SK-N-SH treated with all-trans-retinoic acid at 6 μM for 48 hours (cell line): ENCODE data around the gene ZSCAN1.

ENCODE experiments used
- ATAC-seq: fragments of 200-7000 bp; cut with Tn5 transposase; 3 replicates; pipeline ENCODE4 v1.9.1; 2020; ENCODE audit warnings: mild to moderate bottlenecking, moderate library complexity
- ARNTL ChIP-seq: fragments of 450-650 bp; formaldehyde crosslinking; IDR thresholded peaks from 2 replicates; pipeline ENCODE4 v1.5.0; 2020; ENCODE audit warnings: low read depth, mild to moderate bottlenecking, moderate library complexity, borderline replicate concordance
- BACH2 ChIP-seq: fragments of 250-450 bp; sonication (Bioruptor Pico); IDR thresholded peaks from 2 replicates; pipeline ENCODE4 v1.9.0; 2021; ENCODE audit warnings: mild to moderate bottlenecking, borderline replicate concordance
- CREB5 ChIP-seq: fragments of 250-450 bp; sonication (Bioruptor Pico); IDR thresholded peaks from 2 replicates; pipeline ENCODE4 v1.5.1; 2020; ENCODE audit warnings: low read depth, mild to moderate bottlenecking, moderate library complexity
- CSDC2 ChIP-seq: fragments of 250-450 bp; sonication (Bioruptor Pico); IDR thresholded peaks from 2 replicates; pipeline ENCODE4 v1.5.0; 2020; ENCODE audit warnings: mild to moderate bottlenecking, moderate library complexity
- CSRNP3 ChIP-seq: fragments of 250-450 bp; sonication (Bioruptor Pico); IDR thresholded peaks from 2 replicates; pipeline ENCODE4 v1.5.1; 2021; ENCODE audit warnings: mild to moderate bottlenecking, moderate library complexity
- ESRRG ChIP-seq: fragments of 250-450 bp; sonication (Bioruptor Pico); IDR thresholded peaks from 2 replicates; pipeline ENCODE4 v1.6.1; 2021; ENCODE audit warnings: mild to moderate bottlenecking
- GLIS3 ChIP-seq: fragments of 250-450 bp; sonication (Bioruptor Pico); IDR thresholded peaks from 2 replicates; pipeline ENCODE4 v1.5.0; 2020; ENCODE audit warnings: mild to moderate bottlenecking, moderate library complexity
- ISL1 ChIP-seq: fragments of 250-450 bp; sonication (Bioruptor Pico); IDR thresholded peaks from 2 replicates; pipeline ENCODE4 v2.1.2; 2022; ENCODE audit warnings: mild to moderate bottlenecking, moderate library complexity
- OSR1 ChIP-seq: fragments of 250-450 bp; sonication (Bioruptor Pico); IDR thresholded peaks from 2 replicates; pipeline ENCODE4 v1.8.0; 2022; ENCODE audit warnings: moderate library complexity, mild to moderate bottlenecking, inconsistent platforms
- PATZ1 ChIP-seq: fragments of 250-450 bp; sonication (Bioruptor Pico); IDR thresholded peaks from 2 replicates; pipeline ENCODE4 v1.8.0; 2020; ENCODE audit warnings: mild to moderate bottlenecking, moderate library complexity, borderline replicate concordance
- PPARA ChIP-seq: fragments of 250-450 bp; sonication (Bioruptor Pico); IDR thresholded peaks from 2 replicates; pipeline ENCODE4 v1.5.0; 2020; ENCODE audit warnings: mild to moderate bottlenecking, borderline replicate concordance
- RARB ChIP-seq: fragments of 250-450 bp; sonication (Bioruptor Pico); IDR thresholded peaks from 2 replicates; pipeline ENCODE4 v1.8.0; 2021; ENCODE audit warnings: mild to moderate bottlenecking, moderate library complexity
- TCF4 ChIP-seq: fragments of 250-450 bp; sonication (Bioruptor Pico); IDR thresholded peaks from 2 replicates; pipeline ENCODE4 v1.8.0; 2021; ENCODE audit warnings: mild to moderate bottlenecking, moderate library complexity, borderline replicate concordance
- TOX ChIP-seq: fragments of 250-450 bp; sonication (Bioruptor Pico); IDR thresholded peaks from 2 replicates; pipeline ENCODE4 v1.8.0; 2021; ENCODE audit warnings: mild to moderate bottlenecking, moderate library complexity, borderline replicate concordance
- TSHZ2 ChIP-seq: fragments of 250-450 bp; sonication (Bioruptor Pico); IDR thresholded peaks from 2 replicates; pipeline ENCODE4 v1.5.0; 2020; ENCODE audit warnings: mild to moderate bottlenecking, moderate library complexity
- ZFP3 ChIP-seq: fragments of 250-450 bp; sonication (Bioruptor Pico); IDR thresholded peaks from 2 replicates; pipeline ENCODE4 v1.5.0; 2020; ENCODE audit warnings: mild to moderate bottlenecking, moderate library complexity
- ZFP30 ChIP-seq: fragments of 450-650 bp; formaldehyde crosslinking; IDR thresholded peaks from 2 replicates; pipeline ENCODE4 v1.5.0; 2022; ENCODE audit warnings: mild to moderate bottlenecking, moderate library complexity
- ZNF565 ChIP-seq: fragments of 450-650 bp; formaldehyde crosslinking; conservative IDR thresholded peaks from 2 replicates; pipeline ENCODE4 v1.5.0; 2020; ENCODE audit warnings: low read depth, mild to moderate bottlenecking, moderate library complexity
- ZNF70 ChIP-seq: fragments of 450-650 bp; formaldehyde crosslinking; IDR thresholded peaks from 2 replicates; pipeline ENCODE4 v1.5.0; 2020; ENCODE audit warnings: mild to moderate bottlenecking, moderate library complexity
- ZNF8 ChIP-seq: fragments of 450-650 bp; formaldehyde crosslinking; IDR thresholded peaks from 2 replicates; pipeline ENCODE4 v1.5.0; 2020; ENCODE audit warnings: mild to moderate bottlenecking, moderate library complexity

The ZSCAN1 gene

GRCh38 chr19:58060231-58060630, 26.4 kb downstream of the ZSCAN1 start:
- TF ChIP-seq ZNF565 (CRISPR knock-in tag) (no peak), BACH2 (no peak), PATZ1 (CRISPR knock-in tag) (no peak), ISL1 (CRISPR knock-in tag) (no peak), ZNF8 (no peak), ZNF70 (CRISPR knock-in tag) (no peak), TSHZ2 (CRISPR knock-in tag) (no peak), PPARA (CRISPR knock-in tag) (no peak), ZFP30 (CRISPR knock-in tag) (no peak), ARNTL (CRISPR knock-in tag) (no peak), CSDC2 (no peak), CSRNP3 (no peak), CREB5 (CRISPR knock-in tag) (no peak), ZFP3 (no peak), RARB (CRISPR knock-in tag) (no peak), TCF4 (no peak), TOX (CRISPR knock-in tag) (no peak)
- no peak for ATAC-seq

- no peak for ATAC-seq
- TF ChIP-seq ZNF565 (CRISPR knock-in tag) (no peak), CSDC2 (no peak), ESRRG (CRISPR knock-in tag) (no peak), TSHZ2 (CRISPR knock-in tag) (no peak)
Observed at GRCh38 chr19:58063712-58064111, 29.9 kb downstream of the ZSCAN1 start.

GRCh38 chr19:58067240-58067912, 33.6 kb downstream of the ZSCAN1 start:
- ATAC-seq: no peak
- no peak for TF ChIP-seq TCF4
- TF ChIP-seq PATZ1 (CRISPR knock-in tag): no peak
- no peak for TF ChIP-seq BACH2
- no peak for TF ChIP-seq ESRRG (CRISPR knock-in tag)
- TF ChIP-seq TSHZ2 (CRISPR knock-in tag): no peak
- TF ChIP-seq ZNF8: no peak
- no peak for TF ChIP-seq OSR1 (CRISPR knock-in tag)
- no peak for TF ChIP-seq TOX (CRISPR knock-in tag)
- no peak for TF ChIP-seq ZNF70 (CRISPR knock-in tag)
- TF ChIP-seq GLIS3 (CRISPR knock-in tag): no peak
- TF ChIP-seq ZNF565 (CRISPR knock-in tag): no peak
- TF ChIP-seq ZFP3: no peak
